Measurements from ENCODE around the gene RAB7A.

GRCh38 chr3:128709038-128709437 is 16.9 kb upstream of the RAB7A start:
- no peak for TF ChIP-seq CREB1 (CRISPR knock-in tag; IDR thresholded peaks at IDR 0.05; ENCODE audit: low read depth)
- no peak for TF ChIP-seq CTCF (conservative IDR thresholded peaks at IDR 0.05; ENCODE audit: low read depth in 2 of 2)
- TF ChIP-seq POLR2AphosphoS5 (IDR thresholded peaks at IDR 0.05; ENCODE audit: low read depth), result no peak
